ENCODE measurements around the gene LRRC75A.

- TF ChIP-seq BRCA1 (IDR thresholded peaks at IDR 0.05; ENCODE audit: low read depth, low read length) = no peak
- no peak for TF ChIP-seq EP300 (IDR thresholded peaks at IDR 0.05; ENCODE audit: borderline replicate concordance in 1 of 2, low read depth in 2 of 2, low read length in 2 of 2)
- no peak for TF ChIP-seq TAF1 (IDR thresholded peaks at IDR 0.05; ENCODE audit: low read depth, low read length)
- TF ChIP-seq CTCF (IDR thresholded peaks at IDR 0.05; ENCODE audit: control extremely low read depth in 1 of 3, insufficient read depth in 1 of 3, low read depth in 1 of 3, low read length in 3 of 3) = no peak
- TF ChIP-seq POLR2A (IDR thresholded peaks at IDR 0.05; ENCODE audit: control extremely low read depth in 1 of 2, low read depth in 2 of 2, low read length in 2 of 2) = no peak
- TF ChIP-seq MAX (IDR thresholded peaks at IDR 0.05) = no peak
Measured at GRCh38 chr17:16429083-16429482, 62.9 kb downstream of the LRRC75A start.

Measured in H1 (cell line).